HG03045 (cell line): ENCODE measurements around the gene TRIP13.

Experiments
- ATAC-seq: cut with Tn5 transposase; IDR thresholded peaks from one replicate; pipeline ENCODE4 v1.9.1; 2021; ENCODE audit warnings: mild to moderate bottlenecking, moderate library complexity; ENCODE audit not compliant: unreplicated experiment

TRIP13 gene

GRCh38 chr5:963673-964531, 71.2 kb downstream of the TRIP13 start:
- ATAC-seq = no peak

GRCh38 chr5:964821-965220, 72.1 kb downstream of the TRIP13 start:
- no peak for ATAC-seq

- ATAC-seq = no peak
These were observed 73.1 kb downstream of the TRIP13 start for GRCh38 chr5:965604-966344.

GRCh38 chr5:966345-966710, 73.6 kb downstream of the TRIP13 start:
- ATAC-seq = no peak

GRCh38 chr5:966941-967340, 74.3 kb downstream of the TRIP13 start:
- ATAC-seq = no peak
